Measurements from ENCODE around the gene PSMD5.

PSMD5 gene

GRCh38 chr9:120866651-120867050 lies 23.9 kb upstream of the PSMD5 start:
- H3K27ac ChIP-seq (ENCODE audit: low read depth, low read length) = no peak overlapping the region
- peaks cover 90% of the 10 kb centered on the region for H3K36me3 ChIP-seq (ENCODE audit: control insufficient read depth, low read length)
- TF ChIP-seq EZH2phosphoT487 (IDR thresholded peaks at IDR 0.05; ENCODE audit: borderline replicate concordance, low read length) = no peak
- TF ChIP-seq CTCF (IDR thresholded peaks at IDR 0.05; ENCODE audit: low read depth, low read length, poor library complexity, severe bottlenecking) = no peak
- no peaks in the 10 kb centered on the region for H3K9me2 ChIP-seq (replicated peaks; ENCODE audit: control insufficient read depth, low read length)
- H3K9me3 ChIP-seq (ENCODE audit: control insufficient read depth, insufficient read depth, low read length) = no peaks in the 10 kb centered on the region
- no peaks in the 10 kb centered on the region for H4K20me1 ChIP-seq (ENCODE audit: control insufficient read depth, insufficient read depth, low read depth, low read length)
- H3K4me1 ChIP-seq (ENCODE audit: control insufficient read depth, low read length) = peaks cover 26% of the 10 kb centered on the region
- no peaks in the 10 kb centered on the region for H3K27me3 ChIP-seq (ENCODE audit: control insufficient read depth, low read length)
- H3K4me3 ChIP-seq (ENCODE audit: low read length) = no peak overlapping the region
- peaks cover 11% of the 10 kb centered on the region for H3F3A ChIP-seq (ENCODE audit: control insufficient read depth, insufficient read depth)
- no peak overlapping the region for H3K4me2 ChIP-seq (ENCODE audit: low read length)
- peaks cover 16% of the 10 kb centered on the region for H3K79me2 ChIP-seq (ENCODE audit: control insufficient read depth, low read length)

GRCh38 chr9:120865809-120866208 lies 23.1 kb upstream of the PSMD5 start:
- Histone ChIP-seq H3K4me2 (ENCODE audit: low read length) (no peak overlapping the region), H3K4me3 (ENCODE audit: low read length) (no peak overlapping the region), H3K4me1 (ENCODE audit: control insufficient read depth, low read length) (peaks cover 26% of the 10 kb centered on the region), H3K36me3 (ENCODE audit: control insufficient read depth, low read length) (peaks cover 90% of the 10 kb centered on the region), H4K20me1 (ENCODE audit: control insufficient read depth, insufficient read depth, low read depth, low read length) (no peaks in the 10 kb centered on the region), H3K9me2 (replicated peaks; ENCODE audit: control insufficient read depth, low read length) (no peaks in the 10 kb centered on the region), H3K27me3 (ENCODE audit: control insufficient read depth, low read length) (no peaks in the 10 kb centered on the region), H3K9me3 (ENCODE audit: control insufficient read depth, insufficient read depth, low read length) (no peaks in the 10 kb centered on the region), H3F3A (ENCODE audit: control insufficient read depth, insufficient read depth) (peaks cover 3% of the 10 kb centered on the region), H3K27ac (ENCODE audit: low read depth, low read length) (no peak overlapping the region), H3K79me2 (ENCODE audit: control insufficient read depth, low read length) (peaks cover 16% of the 10 kb centered on the region)
- TF ChIP-seq CTCF (IDR thresholded peaks at IDR 0.05; ENCODE audit: low read depth, low read length, poor library complexity, severe bottlenecking) = no peak
- TF ChIP-seq EZH2phosphoT487 (IDR thresholded peaks at IDR 0.05; ENCODE audit: borderline replicate concordance, low read length) = no peak

- H3K4me3 ChIP-seq (ENCODE audit: low read length) = no peak overlapping the region
- TF ChIP-seq CTCF (IDR thresholded peaks at IDR 0.05; ENCODE audit: low read depth, low read length, poor library complexity, severe bottlenecking) (no peak), EZH2phosphoT487 (IDR thresholded peaks at IDR 0.05; ENCODE audit: borderline replicate concordance, low read length) (no peak)
- H3K4me1 ChIP-seq (ENCODE audit: control insufficient read depth, low read length) = peaks cover 21% of the 10 kb centered on the region
- H4K20me1 ChIP-seq (ENCODE audit: control insufficient read depth, insufficient read depth, low read depth, low read length) = no peaks in the 10 kb centered on the region
- H3K79me2 ChIP-seq (ENCODE audit: control insufficient read depth, low read length) = peaks cover 16% of the 10 kb centered on the region
- H3K9me2 ChIP-seq (replicated peaks; ENCODE audit: control insufficient read depth, low read length) = no peaks in the 10 kb centered on the region
- no peaks in the 10 kb centered on the region for H3K9me3 ChIP-seq (ENCODE audit: control insufficient read depth, insufficient read depth, low read length)
- 0 out of 2 replicates have a peak, but pooled peaks cover 3% of the 10 kb centered on the region for H3F3A ChIP-seq (ENCODE audit: control insufficient read depth, insufficient read depth)
- H3K4me2 ChIP-seq (ENCODE audit: low read length) = no peak overlapping the region
- H3K27me3 ChIP-seq (ENCODE audit: control insufficient read depth, low read length) = no peaks in the 10 kb centered on the region
- H3K27ac ChIP-seq (ENCODE audit: low read depth, low read length) = no peak overlapping the region
- H3K36me3 ChIP-seq (ENCODE audit: control insufficient read depth, low read length) = peaks cover 90% of the 10 kb centered on the region
These were observed 22.5 kb upstream of the PSMD5 start for GRCh38 chr9:120865176-120865575.
